H1 (cell line): ENCODE results near the gene MAGI1. TPM values are rescaled to one million over a fixed set of nuclear protein-coding genes. Genes with fewer than 3 reads are reported as not detected.

Source experiments
- CTCF ChIA-PET: fragments of 300-600 bp; sonication (Branson Sonifier 250); formaldehyde crosslinking; loops from one replicate; lab custom pipeline; 2021; ENCODE audit not compliant: partially characterized antibody; lab: Charles Lee
- POLR2A ChIA-PET: fragments of 300-600 bp; sonication (Branson Sonifier 250); formaldehyde crosslinking; loops from one replicate; lab custom pipeline; 2021; ENCODE audit warnings: inconsistent platforms; ENCODE audit not compliant: partially characterized antibody; lab: Charles Lee
- DNase-seq, 2 experiments: peaks; one replicate each; pipeline versions ENCODE4 v3.0.0 to v3.0.0-alpha.2; 2010 to 2022; ENCODE audit warnings: low spot score in 2 of 2, low read depth in 1 of 2, mixed read lengths in 1 of 2
- FAIRE-seq: peaks from 2 replicates; lab custom pipeline; 2011; peaks lifted over from hg19 to GRCh38; lab: Jason Lieb, UNC
- H2AFZ ChIP-seq: 2 replicates; pipeline ENCODE4 v1.8.1; 2012; ENCODE audit warnings: low read length, inconsistent platforms
- H2AK5ac ChIP-seq: 2 replicates; pipeline ENCODE4 v1.6.1; 2013; ENCODE audit warnings: low read depth, low read length
- H2BK120ac ChIP-seq: replicated peaks from 2 replicates; pipeline ENCODE3; 2013; ENCODE audit warnings: low read depth, low read length, inconsistent platforms
- H2BK12ac ChIP-seq: 2 replicates; pipeline ENCODE4 v1.6.1; 2013; ENCODE audit warnings: low read depth, low read length
- H2BK15ac ChIP-seq: 2 replicates; pipeline ENCODE4 v1.6.1; 2013; ENCODE audit warnings: low read length
- H2BK20ac ChIP-seq: 2 replicates; pipeline ENCODE4 v1.6.1; 2013; ENCODE audit warnings: low read length
- H2BK5ac ChIP-seq: 2 replicates; pipeline ENCODE4 v1.6.1; 2013; ENCODE audit warnings: low read depth, low read length
- H3K14ac ChIP-seq: 2 replicates; pipeline ENCODE4 v1.6.1; 2013; ENCODE audit warnings: inconsistent platforms; ENCODE audit not compliant: insufficient read length
- H3K18ac ChIP-seq: 2 replicates; pipeline ENCODE4 v1.6.1; 2013; ENCODE audit warnings: low read length; ENCODE audit errors: extremely low read depth
- H3K23ac ChIP-seq: 2 replicates; pipeline ENCODE4 v1.6.1; 2013; ENCODE audit warnings: inconsistent platforms; ENCODE audit not compliant: insufficient read length
- H3K23me2 ChIP-seq: 2 replicates; pipeline ENCODE4 v1.6.1; 2013; ENCODE audit warnings: low read depth, low read length
- H3K27ac ChIP-seq: 2 replicates; pipeline ENCODE4 v1.6.1; 2011; ENCODE audit warnings: low read depth, low read length, inconsistent platforms
- H3K27me3 ChIP-seq, 4 experiments: replicated peaks in 1 of 4; 1 replicate in 1 of 4; 2 replicates in 3 of 4; pipeline versions ENCODE4 v1.6.1 to v1.8.1; 2011 to 2013; ENCODE audit warnings: low read length in 3 of 4, mild to moderate bottlenecking in 3 of 4, inconsistent platforms in 2 of 4, mixed read lengths in 2 of 4, moderate library complexity in 1 of 4; ENCODE audit not compliant: control insufficient read depth in 3 of 4, insufficient read depth in 3 of 4; ENCODE audit errors: extremely low read depth in 1 of 4
- H3K36me3 ChIP-seq, 4 experiments: 2 replicates each; pipeline versions ENCODE4 v1.6.1 to v1.8.1; 2011 to 2013; ENCODE audit warnings: mild to moderate bottlenecking in 4 of 4, low read length in 3 of 4, moderate library complexity in 2 of 4, control low read depth in 1 of 4, inconsistent platforms in 1 of 4; ENCODE audit not compliant: insufficient read depth in 4 of 4, control insufficient read depth in 2 of 4
- H3K4ac ChIP-seq: replicated peaks from 2 replicates; pipeline ENCODE3; 2013; ENCODE audit warnings: low read length, low read depth, mixed read lengths, inconsistent platforms; ENCODE audit not compliant: insufficient read length
- H3K4me1 ChIP-seq, 4 experiments: replicated peaks in 1 of 4; 1 replicate in 1 of 4; 2 replicates in 3 of 4; pipeline versions ENCODE4 v1.6.1 to v1.8.1; 2011 to 2013; ENCODE audit warnings: low read length in 3 of 4, inconsistent platforms in 2 of 4, mixed read lengths in 1 of 4; ENCODE audit not compliant: insufficient read depth in 4 of 4, control insufficient read depth in 3 of 4
- H3K4me2 ChIP-seq, 2 experiments: 2 replicates each; pipeline versions ENCODE4 v1.6.1 to v1.8.1; 2011 to 2013; ENCODE audit warnings: low read depth in 2 of 2, low read length in 2 of 2, control low read depth in 1 of 2, inconsistent platforms in 1 of 2, mild to moderate bottlenecking in 1 of 2; ENCODE audit not compliant: insufficient read depth in 1 of 2
- H3K4me3 ChIP-seq, 4 experiments: fragments of 200-600, 300-600 bp in 1 of 4; sonication (generic), shearing (Covaris generic), sonication (Bioruptor Twin) in 1 of 4; 2 replicates each; pipeline versions ENCODE4 v1.5.1 to v1.8.1; 2011 to 2016; ENCODE audit warnings: low read length in 4 of 4, low read depth in 3 of 4, control low read depth in 2 of 4, inconsistent platforms in 2 of 4, mild to moderate bottlenecking in 2 of 4, mixed read lengths in 1 of 4, moderate library complexity in 1 of 4; ENCODE audit not compliant: insufficient read depth in 2 of 4; ENCODE audit errors: extremely low read depth in 1 of 4
- H3K56ac ChIP-seq: replicated peaks from 2 replicates; pipeline ENCODE3; 2013; ENCODE audit warnings: low read depth, mild to moderate bottlenecking, mixed read lengths, low read length, inconsistent platforms; ENCODE audit not compliant: insufficient read length
- H3K79me1 ChIP-seq: 2 replicates; pipeline ENCODE4 v1.6.1; 2013; ENCODE audit warnings: low read depth, low read length, control low read depth
- H3K79me2 ChIP-seq, 2 experiments: 2 replicates each; pipeline versions ENCODE4 v1.6.1 to v1.8.1; 2012 to 2013; ENCODE audit warnings: low read length in 2 of 2, mild to moderate bottlenecking in 2 of 2, inconsistent platforms in 1 of 2; ENCODE audit not compliant: insufficient read depth in 2 of 2, control insufficient read depth in 1 of 2
- H3K9ac ChIP-seq, 4 experiments: replicated peaks in 1 of 4; 1 replicate in 1 of 4; 2 replicates in 3 of 4; pipeline versions ENCODE4 v1.6.1 to v1.8.1; 2011 to 2013; ENCODE audit warnings: low read depth in 3 of 4, low read length in 3 of 4, control low read depth in 2 of 4, mild to moderate bottlenecking in 2 of 4, moderate library complexity in 2 of 4, inconsistent platforms in 1 of 4; ENCODE audit errors: extremely low read depth in 1 of 4
- H3K9me3 ChIP-seq, 2 experiments: 2 replicates each; pipeline versions ENCODE4 v1.6.1 to v1.8.1; 2012 to 2013; ENCODE audit warnings: mild to moderate bottlenecking in 2 of 2, moderate library complexity in 2 of 2, control low read depth in 1 of 2, inconsistent platforms in 1 of 2, low read depth in 1 of 2, low read length in 1 of 2, mixed read lengths in 1 of 2; ENCODE audit not compliant: insufficient read depth in 2 of 2
- H4K20me1 ChIP-seq, 2 experiments: replicated peaks in 1 of 2; 2 replicates each; pipeline versions ENCODE3 to v1.8.1; 2011 to 2013; ENCODE audit warnings: inconsistent platforms in 2 of 2, low read length in 2 of 2, mild to moderate bottlenecking in 1 of 2; ENCODE audit not compliant: insufficient read depth in 2 of 2, control insufficient read depth in 1 of 2
- H4K5ac ChIP-seq: 2 replicates; pipeline ENCODE4 v1.6.1; 2013; ENCODE audit warnings: low read length, low read depth, mixed read lengths, inconsistent platforms; ENCODE audit not compliant: insufficient read length
- H4K8ac ChIP-seq: 2 replicates; pipeline ENCODE4 v1.8.0; 2013; ENCODE audit warnings: mild to moderate bottlenecking, moderate library complexity, low read length, inconsistent platforms; ENCODE audit not compliant: insufficient read depth; ENCODE audit errors: extremely low read depth
- H4K91ac ChIP-seq: replicated peaks from 2 replicates; pipeline ENCODE3; 2013; ENCODE audit warnings: low read length, mixed read lengths, inconsistent platforms; ENCODE audit not compliant: insufficient read length
- BRCA1 ChIP-seq: IDR thresholded peaks from 2 replicates; pipeline ENCODE4 v1.6.1; 2012; ENCODE audit warnings: low read depth, low read length, improper control_type of control experiment
- CHD2 ChIP-seq: IDR thresholded peaks from 2 replicates; pipeline ENCODE4 v1.6.1; 2012; ENCODE audit warnings: low read length, improper control_type of control experiment
- EGR1 ChIP-seq: IDR thresholded peaks from 2 replicates; pipeline ENCODE4 v1.6.1; 2011; ENCODE audit warnings: low read depth, low read length, borderline replicate concordance
- GABPA ChIP-seq: IDR thresholded peaks from 2 replicates; pipeline ENCODE4 v1.6.1; 2011; ENCODE audit warnings: mild to moderate bottlenecking, low read length, moderate library complexity, borderline replicate concordance; ENCODE audit not compliant: insufficient read depth
- PHF8 ChIP-seq: fragments of 200-600 bp; sonication (generic); conservative IDR thresholded peaks from 2 replicates; pipeline ENCODE4 v1.7.1; 2012; ENCODE audit warnings: low read depth, mild to moderate bottlenecking, inconsistent platforms, low read length, moderate library complexity
- POLR2A ChIP-seq, 2 experiments: IDR thresholded peaks; 1 replicate in 1 of 2; 2 replicates in 1 of 2; pipeline ENCODE4 v1.6.1; 2011; ENCODE audit warnings: low read depth in 2 of 2, low read length in 2 of 2, mild to moderate bottlenecking in 2 of 2; ENCODE audit errors: control extremely low read depth in 1 of 2
- POLR2AphosphoS5 ChIP-seq: IDR thresholded peaks from 2 replicates; pipeline ENCODE4 v1.6.1; 2011; ENCODE audit warnings: low read depth, low read length
- RBBP5 ChIP-seq: IDR thresholded peaks from 2 replicates; pipeline ENCODE4 v1.7.1; 2012; ENCODE audit warnings: low read depth, mild to moderate bottlenecking, inconsistent platforms, low read length, moderate library complexity, borderline replicate concordance
- TBP ChIP-seq: IDR thresholded peaks from 2 replicates; pipeline ENCODE4 v1.6.1; 2011; ENCODE audit warnings: low read depth, low read length, improper control_type of control experiment
- WGBS, 2 experiments: shearing (Covaris generic) in 1 of 2; methylation state at CpG; one replicate each; pipeline versions ENCODE4 v1.1.6 to v1.1.7; 2013 to 2015; ENCODE audit warnings: low lambda C conversion rate in 2 of 2, mixed read lengths in 2 of 2, inconsistent platforms in 1 of 2, low coverage in 1 of 2, missing lambda C conversion rate in 1 of 2; ENCODE audit not compliant: insufficient replicate concordance in 2 of 2, insufficient coverage in 1 of 2, insufficient read length in 1 of 2; ENCODE audit errors: extremely low coverage in 1 of 2, missing lambda C conversion rate in 1 of 2; 5-methylcytosine and 5-hydroxymethylcytosine counted together
- polyA plus RNA-seq, 7 experiments: library from polyadenylated mRNA; depleted of rRNA in 3 of 7; stranded (reverse) in 5 of 7; unstranded in 2 of 7; fragments of >200 nt in 5 of 7; fragments of 200-250 nt in 2 of 7; gene quantifications; 1 replicate in 5 of 7; 2 replicates in 1 of 7; 4 replicates in 1 of 7; pipeline versions ENCODE4 v1.2.1 to v1.2.3, GENCODE V29; 2011 to 2013; ENCODE audit warnings: missing spikeins in 2 of 7, mixed read lengths in 2 of 7
- total RNA-seq: library from RNA; stranded (reverse); fragmentation: NEBNext Ultra II Directional; extraction: Animal tissue kit (Norgen Biotek cat#: 25700); gene quantifications from 2 replicates; pipeline ENCODE4 v1.2.1, GENCODE V29; 2021

Gene MAGI1
- total and polyA plus RNA-seq, 2 of the 8 experiments (the other 6 are each of a cell fraction or from before 2014, with no cell fraction given), result 19.8 to 78.0 TPM

DNA sequence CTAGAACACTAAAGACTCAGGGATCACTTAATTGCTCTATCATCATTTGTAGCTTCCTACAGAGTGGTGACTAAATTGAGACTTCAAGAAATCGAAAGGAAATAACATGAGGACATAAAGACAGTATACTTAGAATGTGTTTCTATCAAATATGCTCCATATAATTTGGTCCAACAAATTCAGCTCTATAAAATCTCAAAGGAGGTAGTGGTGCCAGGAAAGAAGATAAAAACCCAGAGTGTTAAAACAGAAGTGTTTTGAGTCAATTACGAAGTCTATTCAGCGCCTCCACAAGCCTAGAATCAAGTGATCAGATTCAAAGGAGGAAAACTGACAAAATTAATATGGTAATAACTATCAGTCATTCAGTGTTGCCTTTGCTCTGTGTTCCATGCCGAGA, 22.9 kb downstream of the MAGI1 start:
- Histone ChIP-seq H4K91ac (no peak overlapping the region), H3K14ac (no peak overlapping the region), H2BK12ac (no peak overlapping the region), H3K9ac (no peak overlapping the region), H4K8ac (no peak overlapping the region), H2BK5ac (no peak overlapping the region), H4K5ac (no peak overlapping the region), H3K23me2 (no peaks in the 10 kb centered on the region; the same call in 1 of the 2 replicates), H2BK20ac (no peak overlapping the region), H3K4me2 (no peak overlapping the region), H2BK120ac (no peak overlapping the region), H3K9me3 (no peaks in the 10 kb centered on the region), H4K20me1 (peaks cover 2 to 18% of the 10 kb centered on the region in 2 experiments), H2AFZ (no peak overlapping the region), H3K56ac (no peak overlapping the region), H3K79me2 (peaks cover 7 to 86% of the 10 kb centered on the region in 2 experiments), H3K4me1 (peaks cover 0 to 20% (median 15%) of the 10 kb centered on the region in 4 experiments), H3K4me3 (no peak overlapping the region), H3K27me3 (no peaks in the 10 kb centered on the region), H3K18ac (no peak overlapping the region), H2BK15ac (no peak overlapping the region), H3K27ac (no peak overlapping the region), H2AK5ac (no peak overlapping the region), H3K36me3 (no peaks in the 10 kb centered on the region), H3K79me1 (peaks cover 20% of the 10 kb centered on the region), H3K4ac (no peak overlapping the region), H3K23ac (no peak overlapping the region)
- FAIRE-seq (no peak), DNase-seq (no peak)
- 93% methylated on average over 4 of the region's 4 CpGs; no CpG with 5 or more reads in 1 of the 2 experiments for whole genome bisulfite sequencing, 2 experiments
- POLR2A ChIA-PET, result interaction anchor here (0.6 to 2.4 kb wide), 3 partner anchors 17 to 68 kb away, joined by 3 to 6 read pairs (median 4); no protein-coding TSS in a partner anchor
- CTCF ChIA-PET, result interaction anchor here (0.6 to 1.8 kb wide), 4 partner anchors 8 to 122 kb away, joined by 3 to 5 read pairs (median 4); no protein-coding TSS in a partner anchor
- TF ChIP-seq EGR1 (no peak), TBP (no peak), BRCA1 (no peak), RBBP5 (no peak), CHD2 (no peak), GABPA (no peak), PHF8 (no peak), POLR2A (IDR thresholded peaks at IDR 0.05; ENCODE audit: control extremely low read depth in 1 of 2, low read depth in 2 of 2, low read length in 2 of 2) (no peak), POLR2AphosphoS5 (no peak)
